GM18505 (cell line): ENCODE results near the gene AKIRIN2.

ENCODE experiments used
- ATAC-seq: cut with Tn5 transposase; IDR thresholded peaks from one replicate; pipeline ENCODE4 v1.9.1; 2021; ENCODE audit not compliant: unreplicated experiment
- POLR2A ChIP-seq: IDR thresholded peaks from 4 replicates; pipeline ENCODE4 v1.6.1; 2011; ENCODE audit warnings: borderline replicate concordance; ENCODE audit not compliant: insufficient read depth, insufficient read length; ENCODE audit errors: extremely low read depth

AKIRIN2 gene

DNA sequence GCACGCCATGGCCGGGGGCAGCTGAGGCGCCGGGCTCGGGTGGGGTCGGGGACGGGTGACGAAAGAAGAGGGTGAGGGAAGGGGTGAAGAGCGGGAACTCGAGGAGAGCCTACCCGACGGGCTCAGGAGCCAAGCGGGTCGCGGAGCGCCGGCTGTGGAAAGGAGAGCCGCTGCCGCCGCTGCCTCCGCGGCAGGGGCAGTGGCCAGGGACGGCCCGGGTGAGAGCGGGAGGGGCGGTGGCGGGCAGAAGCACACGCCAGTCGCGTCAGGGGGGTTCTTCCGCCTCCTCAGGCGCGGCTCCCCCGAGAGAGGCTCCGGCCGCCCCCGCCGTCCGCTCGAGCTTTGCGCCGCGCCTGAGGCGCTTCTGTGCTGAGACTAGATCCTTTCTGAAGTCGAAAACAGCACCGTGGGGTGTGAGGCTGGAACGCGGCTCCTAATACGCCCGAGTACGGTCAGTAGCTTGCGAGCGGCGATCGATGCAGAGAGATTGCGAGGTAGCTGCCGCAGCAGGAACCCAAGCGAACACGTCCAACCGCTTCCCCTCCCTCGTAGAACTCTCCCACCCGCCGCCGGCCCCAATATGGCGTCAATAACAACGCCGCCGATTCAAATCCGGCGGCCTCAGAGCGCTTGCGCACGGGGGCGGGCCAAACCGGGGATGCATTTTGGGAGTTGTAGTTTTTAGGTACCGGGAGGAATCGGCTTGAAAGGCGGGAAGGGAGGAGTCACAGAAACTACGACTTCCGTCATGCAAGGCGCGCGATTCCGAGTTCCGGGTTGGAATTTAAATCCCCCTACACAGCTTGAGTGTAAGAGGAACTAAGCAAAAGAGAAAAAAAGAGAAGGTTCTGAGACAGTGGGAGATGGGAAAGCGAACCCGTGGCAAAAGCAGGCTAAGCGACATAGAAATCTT is at the start of gene AKIRIN2:
AKIRIN2 (minus strand) TSS at position 558 of the 913 bp plus-strand sequence; CDS start at position 9, 549 bp downstream.
- ATAC-seq = peak; percentile 70
- TF ChIP-seq POLR2A = peak; percentile 96

DNA sequence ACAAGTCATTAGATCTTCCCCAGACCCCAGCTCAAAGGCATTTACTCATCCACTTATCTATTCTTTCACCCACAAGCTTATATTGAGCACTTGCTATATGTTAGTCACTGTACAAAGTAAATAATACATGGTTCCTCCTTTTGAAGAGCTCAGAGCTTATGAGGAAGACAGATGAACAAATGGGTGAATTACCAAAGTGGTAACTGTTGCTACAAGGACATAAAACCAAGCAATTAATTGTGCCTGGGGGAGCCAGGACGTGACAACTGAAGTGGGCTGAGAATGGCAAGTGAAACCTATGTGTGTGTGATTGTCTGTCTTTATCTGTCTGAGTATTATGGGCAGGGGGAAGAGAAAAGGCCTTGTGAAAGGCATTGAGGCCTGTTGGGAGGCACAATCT is 45.6 kb upstream of the AKIRIN2 start:
- TF ChIP-seq POLR2A = no peak
- no peak for ATAC-seq

DNA sequence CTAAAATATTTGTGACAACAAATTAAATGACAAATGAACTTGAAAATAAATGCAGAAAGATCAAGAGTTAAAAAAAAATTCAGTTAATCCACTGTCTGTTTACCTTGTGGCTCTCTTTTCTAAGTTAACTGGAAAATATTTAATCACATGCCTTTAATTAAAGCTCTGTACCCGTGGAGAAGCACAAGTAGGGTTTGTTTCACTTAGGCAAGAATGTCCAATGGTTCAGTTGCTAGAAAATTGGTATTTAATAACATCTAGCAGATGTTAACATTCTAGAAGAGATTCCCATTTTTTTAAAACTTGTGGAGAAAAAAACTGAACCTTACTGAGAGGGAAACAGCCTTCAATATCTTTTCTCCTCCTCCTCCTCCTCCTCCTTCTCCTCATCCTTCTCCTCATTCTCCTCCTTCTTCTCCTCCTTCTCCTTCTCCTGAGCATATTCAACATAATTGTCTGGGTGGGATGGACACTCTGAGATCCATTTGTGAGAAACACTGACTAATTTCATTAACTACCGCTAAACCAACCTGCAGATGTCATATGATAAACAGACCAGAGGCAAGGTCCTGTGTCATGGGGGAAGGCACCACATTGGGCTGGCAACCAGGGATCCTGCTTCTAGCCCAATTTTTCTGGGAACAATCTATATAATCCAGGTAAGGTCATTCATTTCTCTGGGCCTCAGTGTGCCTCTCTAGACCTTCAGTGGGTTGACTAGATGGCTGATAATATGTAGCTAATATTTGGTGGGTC is 44.1 kb upstream of the AKIRIN2 start:
- TF ChIP-seq POLR2A = no peak
- ATAC-seq = no peak

GRCh38 chr6:87743454-87743853 is 41.4 kb upstream of the AKIRIN2 start:
- TF ChIP-seq POLR2A = no peak
- ATAC-seq = no peak

GRCh38 chr6:87742106-87742505 is 40.1 kb upstream of the AKIRIN2 start:
- peak; percentile 61 for ATAC-seq
- TF ChIP-seq POLR2A = no peak

DNA sequence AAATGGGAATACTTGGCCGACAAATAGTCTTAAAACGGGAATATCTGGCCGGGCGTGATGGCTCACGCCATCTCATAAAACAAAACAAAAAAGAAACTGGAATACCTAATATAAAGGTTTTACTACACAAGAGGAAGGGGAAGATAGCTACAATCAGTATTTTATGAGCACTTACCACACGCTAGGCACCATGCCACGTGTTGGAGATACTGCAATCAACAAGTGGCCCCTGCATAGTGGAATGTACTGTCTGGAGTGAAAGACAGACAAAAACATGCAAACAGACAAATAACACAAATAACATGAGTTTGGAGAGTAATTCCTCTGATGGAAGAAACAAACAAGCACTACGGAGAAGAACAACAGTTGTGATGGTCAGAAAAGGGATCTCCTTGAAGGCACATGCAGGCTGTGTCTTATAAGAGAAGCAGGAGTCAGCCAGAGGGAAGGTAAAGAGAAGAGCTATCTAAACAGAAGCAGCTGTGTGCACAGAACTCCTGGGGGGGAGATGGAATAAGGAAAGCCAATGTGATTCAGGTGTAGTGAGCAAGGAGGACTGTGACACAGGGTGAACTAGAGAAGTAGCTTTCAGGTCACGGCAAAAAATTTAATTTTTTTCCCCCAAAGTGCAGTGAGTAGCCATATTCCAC is 39.1 kb upstream of the AKIRIN2 start:
- ATAC-seq = no peak
- no peak for TF ChIP-seq POLR2A

DNA sequence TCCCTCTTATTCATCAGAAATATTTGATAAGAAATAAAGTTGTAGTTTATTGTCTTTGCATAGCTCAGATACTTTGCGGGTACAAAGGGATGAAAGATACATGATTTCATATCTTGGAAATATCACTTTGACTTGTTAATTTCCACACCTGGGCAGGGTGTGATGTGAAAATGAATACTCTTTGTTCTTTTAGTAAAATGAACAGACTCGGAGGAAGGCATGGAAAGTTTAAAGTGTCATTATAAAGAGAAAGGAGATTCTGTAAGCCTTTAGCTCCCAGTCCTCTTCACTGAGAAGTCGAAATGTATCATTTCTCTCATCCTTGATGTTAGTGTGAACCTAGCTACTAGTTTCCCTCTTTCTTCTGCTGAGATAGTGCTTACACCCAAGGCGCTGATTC is 36.7 kb upstream of the AKIRIN2 start:
- ATAC-seq = no peak
- TF ChIP-seq POLR2A = no peak

- no peak for ATAC-seq
- no peak for TF ChIP-seq POLR2A
These were observed 36.0 kb upstream of the AKIRIN2 start for GRCh38 chr6:87738000-87738399.

GRCh38 chr6:87736809-87737540 is 34.9 kb upstream of the AKIRIN2 start:
- TF ChIP-seq POLR2A = no peak
- ATAC-seq = no peak

GRCh38 chr6:87731818-87732661 is 30.0 kb upstream of the AKIRIN2 start:
- no peak for TF ChIP-seq POLR2A
- peak; percentile 83 for ATAC-seq

DNA sequence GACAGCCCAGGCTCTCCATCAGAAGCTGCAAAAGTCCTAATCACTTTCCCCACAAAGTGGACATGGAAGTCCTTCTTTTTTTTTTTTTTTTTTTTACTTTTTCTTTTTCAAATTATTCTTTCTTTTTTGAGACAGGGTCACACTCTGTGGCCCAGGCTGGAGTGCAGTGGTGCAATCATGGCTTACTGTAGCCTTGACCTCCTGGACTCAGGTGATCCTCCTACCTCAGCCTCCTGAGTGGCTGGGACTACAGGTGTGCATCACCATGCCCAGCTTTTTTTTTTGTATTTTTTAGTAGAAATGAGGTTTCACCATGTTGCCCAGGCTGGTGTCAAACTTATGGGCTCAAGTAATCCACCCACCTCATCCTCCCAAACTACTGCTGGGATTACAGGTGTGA is 29.0 kb upstream of the AKIRIN2 start:
- no peak for ATAC-seq
- TF ChIP-seq POLR2A = no peak
